Common myeloid progenitor, CD34-positive (primary cell): Measurements from ENCODE around the gene COMT.
"Not testable (repeated sequence)": the region's sequence is repeated elsewhere in the genome, so short reads cannot be mapped to it uniquely, and the experiment has no call there.

Source experiments
- CTCF ChIA-PET: fragments of 350-600 bp; sonication (Branson Sonifier 250); formaldehyde crosslinking; loops from one replicate; lab custom pipeline; 2021; ENCODE audit warnings: antibody characterized with exemption; lab: Charles Lee
- POLR2A ChIA-PET: fragments of 350-600 bp; sonication (Branson Sonifier 250); formaldehyde crosslinking; loops from one replicate; lab custom pipeline; 2021; ENCODE audit warnings: antibody characterized with exemption; lab: Charles Lee
- DNase-seq, 3 donors: peaks; one replicate each; pipeline versions ENCODE4 v3.0.0 to v3.0.0-alpha.2; 2013
- H3K27ac ChIP-seq, 2 experiments: 1 replicate in 1 of 2; 2 replicates in 1 of 2; pipeline ENCODE4 v1.7.0; 2013; ENCODE audit warnings: inconsistent platforms in 2 of 2, low read length in 2 of 2, mild to moderate bottlenecking in 2 of 2, low read depth in 1 of 2, moderate library complexity in 1 of 2; ENCODE audit not compliant: severe bottlenecking in 2 of 2, insufficient read depth in 1 of 2, poor library complexity in 1 of 2
- H3K27me3 ChIP-seq, 5 experiments: replicated peaks in 2 of 5; 1 replicate in 3 of 5; 2 replicates in 2 of 5; pipeline versions ENCODE4 v1.6.1 to v1.7.0; 2013; ENCODE audit warnings: low read length in 4 of 5, mild to moderate bottlenecking in 2 of 5, moderate library complexity in 2 of 5, inconsistent platforms in 1 of 5; ENCODE audit not compliant: insufficient read depth in 5 of 5, control insufficient read depth in 4 of 5
- H3K36me3 ChIP-seq, 4 experiments: 1 replicate in 2 of 4; 2 replicates in 2 of 4; pipeline versions ENCODE4 v1.6.1 to v1.7.0; 2013; ENCODE audit warnings: low read length in 3 of 4, control low read depth in 1 of 4, mild to moderate bottlenecking in 1 of 4; ENCODE audit not compliant: control insufficient read depth in 4 of 4, insufficient read depth in 4 of 4
- H3K4me1 ChIP-seq, 4 experiments: 1 replicate in 3 of 4; 2 replicates in 1 of 4; pipeline versions ENCODE4 v1.6.1 to v1.7.1; 2013; ENCODE audit warnings: low read length in 3 of 4, mild to moderate bottlenecking in 3 of 4, control low read depth in 1 of 4, inconsistent platforms in 1 of 4, moderate library complexity in 1 of 4; ENCODE audit not compliant: control insufficient read depth in 4 of 4, insufficient read depth in 4 of 4; ENCODE audit errors: control extremely low read depth in 1 of 4
- H3K4me3 ChIP-seq, 7 experiments: 1 replicate in 4 of 7; 2 replicates in 3 of 7; pipeline versions ENCODE4 v1.5.1 to v1.7.0; 2013; ENCODE audit warnings: mild to moderate bottlenecking in 7 of 7, low read length in 6 of 7, moderate library complexity in 6 of 7, inconsistent platforms in 2 of 7, low read depth in 2 of 7, control low read depth in 1 of 7; ENCODE audit not compliant: insufficient read depth in 4 of 7, control insufficient read depth in 1 of 7; ENCODE audit errors: extremely low read depth in 1 of 7
- H3K9me3 ChIP-seq, 5 experiments: 1 replicate in 4 of 5; 2 replicates in 1 of 5; pipeline versions ENCODE4 v1.6.1 to v1.7.1; 2013; ENCODE audit warnings: low read length in 4 of 5, mild to moderate bottlenecking in 2 of 5, inconsistent platforms in 1 of 5, low read depth in 1 of 5, moderate library complexity in 1 of 5; ENCODE audit not compliant: control insufficient read depth in 4 of 5, insufficient read depth in 2 of 5; ENCODE audit errors: control extremely low read depth in 1 of 5
- WGBS: methylation state at CpG from one replicate; pipeline ENCODE4 v1.1.5; 2013; ENCODE audit not compliant: insufficient coverage; 5-methylcytosine and 5-hydroxymethylcytosine counted together

The COMT gene

DNA sequence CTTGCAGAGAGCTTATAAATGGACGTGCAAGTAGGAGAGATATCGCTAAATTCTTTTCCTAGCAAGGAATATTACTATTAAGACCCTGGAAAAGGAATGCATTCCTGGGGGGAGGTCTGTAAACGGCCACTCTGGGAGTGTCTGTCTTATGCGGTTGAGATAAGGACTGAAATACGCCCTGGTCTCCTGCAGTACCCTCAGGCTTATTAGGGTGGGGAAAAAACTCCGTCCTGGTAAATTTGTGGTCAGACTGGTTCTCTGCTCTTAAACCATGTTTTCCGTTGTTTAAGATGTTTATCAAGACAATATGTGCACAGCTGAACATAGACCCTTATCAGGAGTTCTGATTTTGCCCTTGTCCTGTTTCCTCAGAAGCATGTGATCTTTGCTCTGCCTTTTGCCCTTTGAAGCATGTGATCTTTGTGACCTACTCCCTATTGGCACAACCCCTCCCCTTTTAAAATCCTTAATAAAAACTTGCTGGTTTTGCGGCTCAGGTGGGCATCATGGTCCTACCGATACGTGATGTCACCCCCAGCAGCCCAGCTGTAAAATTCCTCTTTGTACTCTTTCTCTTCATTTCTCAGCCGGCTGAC, 6.4 kb upstream of the COMT start:
- Histone ChIP-seq H3K4me1 (peaks cover 0 to 14% (median 11%) of the 10 kb centered on the region in 4 experiments), H3K9me3 (peaks cover 0 to 10% (median 2%) of the 10 kb centered on the region in 5 experiments)
- H3K27me3 ChIP-seq, H3K36me3 ChIP-seq, DNase-seq, H3K4me3 ChIP-seq, H3K27ac ChIP-seq: not testable (repeated sequence)
- CTCF ChIA-PET, result interaction anchor here (2.4 kb wide), 1 partner anchor 13 kb away, joined by 5 read pairs; no protein-coding TSS in a partner anchor
- 82% methylated on average over 9 of the region's 11 CpGs for WGBS
- POLR2A ChIA-PET, result interaction anchor here (0.7 kb wide), 1 partner anchor 12 kb away, joined by 3 read pairs; no protein-coding TSS in a partner anchor

DNA sequence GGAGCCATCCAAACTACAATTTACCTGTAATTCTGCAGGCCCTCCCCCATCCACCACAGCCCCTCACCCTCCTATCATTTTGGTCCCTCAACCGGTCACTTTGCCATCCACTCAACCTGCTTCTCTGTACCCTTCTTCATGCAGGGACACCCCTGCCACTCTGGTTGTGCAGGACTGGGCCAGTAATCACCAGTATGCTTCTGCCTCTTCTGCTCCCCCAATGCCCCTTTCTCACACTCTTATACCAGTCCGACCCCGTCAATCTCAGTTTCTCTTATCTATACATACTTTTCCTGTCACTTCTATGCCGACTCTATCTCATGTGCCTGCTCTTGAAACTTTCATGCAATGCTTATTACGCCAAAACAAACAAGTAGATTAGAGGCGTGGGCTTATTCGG, 5.1 kb upstream of the COMT start:
- Histone ChIP-seq H3K9me3 (peaks cover 0 to 10% (median 2%) of the 10 kb centered on the region in 5 experiments), H3K27ac (no peak overlapping the region), H3K4me3 (no peak overlapping the region), H3K4me1 (peaks cover 3 to 25% (median 21%) of the 10 kb centered on the region in 4 experiments), H3K36me3 (peaks cover 0 to 6% (median 2%) of the 10 kb centered on the region in 4 experiments), H3K27me3 (no peaks in the 10 kb centered on the region)
- POLR2A ChIA-PET, result no interaction called here
- WGBS, result 97% methylated on average over 7 of the region's 7 CpGs
- CTCF ChIA-PET, result interaction anchor here (1.1 to 1.3 kb wide), 2 partner anchors 11 to 26 kb away, joined by 3 to 4 read pairs; no protein-coding TSS in a partner anchor
- DNase-seq, result no peak

DNA sequence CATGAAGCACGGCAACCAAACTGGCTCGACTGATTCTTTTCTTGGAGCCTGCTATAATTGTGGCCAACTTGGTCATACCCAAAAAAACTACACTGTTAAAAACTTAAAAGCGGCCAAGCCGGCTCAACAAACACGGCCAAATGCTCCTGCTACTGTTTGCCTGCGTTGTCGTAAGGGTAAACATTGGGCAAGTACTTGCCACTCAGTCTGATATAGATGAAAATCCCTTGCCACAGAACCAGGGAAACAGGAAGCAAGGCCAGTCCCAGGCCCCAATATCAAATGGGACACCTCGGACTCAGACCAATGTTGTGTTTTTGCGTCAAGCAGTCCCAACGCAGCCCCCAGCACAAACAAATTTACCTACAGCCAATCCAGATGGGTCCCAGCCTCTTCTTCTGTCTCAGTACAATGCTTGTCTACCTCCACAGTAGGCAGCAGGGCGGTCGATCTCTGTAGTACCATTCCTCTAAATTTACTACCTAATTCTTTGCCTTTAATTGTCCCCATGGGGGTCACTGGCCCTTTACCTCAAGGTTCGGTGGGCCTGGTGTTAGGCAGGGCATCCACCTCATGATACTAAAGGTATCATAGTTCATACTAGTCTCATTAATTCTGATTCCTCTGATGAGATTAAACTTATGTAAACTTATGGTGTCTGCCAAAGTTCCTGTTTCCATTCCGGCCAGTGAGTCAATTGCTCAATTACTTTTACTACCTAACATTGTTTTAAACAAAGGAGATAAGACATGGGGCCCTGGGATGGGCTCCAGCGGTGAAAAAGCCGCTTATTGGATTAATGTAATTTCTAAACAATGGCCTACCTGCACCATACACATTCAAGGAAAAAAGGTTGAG, 3.7 kb upstream of the COMT start:
- no peak overlapping the region for H3K4me3 ChIP-seq
- no peak overlapping the region for H3K27ac ChIP-seq
- no peak for DNase-seq
- peaks cover 3 to 27% (median 20%) of the 10 kb centered on the region in 4 experiments for H3K4me1 ChIP-seq
- ChIA-PET CTCF (interaction anchor here (0.8 to 1.3 kb wide), 3 partner anchors 9 to 28 kb away, joined by 3 to 4 read pairs (median 3); no protein-coding TSS in a partner anchor), POLR2A (no interaction called here)
- 97% methylated on average over 13 of the region's 16 CpGs for WGBS
- H3K36me3 ChIP-seq, result peaks cover 0 to 6% (median 2%) of the 10 kb centered on the region in 4 experiments
- H3K27me3 ChIP-seq, result no peaks in the 10 kb centered on the region
- peaks cover 0 to 10% (median 2%) of the 10 kb centered on the region in 5 experiments for H3K9me3 ChIP-seq

DNA sequence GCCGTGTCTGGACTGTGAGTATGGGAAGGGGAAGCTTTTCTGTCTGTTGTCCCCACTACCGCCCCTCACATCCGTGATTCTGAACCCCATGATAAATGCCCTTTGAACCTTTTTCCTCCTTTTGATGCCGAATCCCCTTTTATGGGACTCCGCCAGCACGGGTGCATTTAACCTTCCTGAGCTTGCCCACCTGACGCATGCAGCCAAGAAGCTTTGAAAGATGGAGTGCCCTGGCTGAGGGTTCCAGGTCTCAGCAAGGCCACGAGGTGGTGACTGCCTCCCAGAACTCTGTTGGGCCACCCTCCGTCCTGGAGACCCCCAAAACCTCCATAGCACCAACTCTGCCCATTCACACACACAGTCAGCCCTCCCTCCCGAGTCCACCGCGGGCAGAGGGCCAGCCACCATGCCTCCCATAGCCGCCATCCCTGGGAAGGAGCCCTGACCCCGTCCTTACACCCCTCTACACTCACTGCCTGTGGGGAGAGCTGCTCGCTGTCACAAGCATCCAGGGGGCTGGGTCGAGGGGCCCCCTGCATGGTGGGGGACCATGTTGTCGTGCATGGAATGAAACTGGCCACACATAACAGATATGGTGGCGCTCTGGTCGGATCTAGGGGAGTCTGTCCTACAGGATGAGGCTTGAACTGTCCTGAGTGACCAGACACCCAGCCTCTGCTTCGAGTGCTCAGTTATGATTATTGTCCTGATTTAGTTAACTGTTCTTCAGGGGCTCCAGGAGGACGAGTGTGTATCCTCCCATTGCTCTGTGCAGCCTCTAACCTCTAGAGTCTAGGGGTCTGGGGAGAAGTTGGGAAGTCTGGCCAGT, 822 bp upstream of the COMT start:
- H3K27ac ChIP-seq, result peak overlapping the region; percentile 82 to 98
- POLR2A ChIA-PET, result interaction anchor here (0.6 to 1.5 kb wide), 2 partner anchors 7 to 8 kb away, joined by 3 read pairs; no protein-coding TSS in a partner anchor
- H3K4me3 ChIP-seq, result peak overlapping the region; percentile 61 to 91 (median 88)
- peaks cover 0 to 6% (median 2%) of the 10 kb centered on the region in 4 experiments for H3K36me3 ChIP-seq
- 67% methylated on average over 14 of the region's 21 CpGs for WGBS
- H3K27me3 ChIP-seq, result no peaks in the 10 kb centered on the region
- H3K9me3 ChIP-seq, result peaks cover 0 to 8% (median 0%) of the 10 kb centered on the region in 5 experiments
- H3K4me1 ChIP-seq, result peaks cover 7 to 34% (median 29%) of the 10 kb centered on the region in 4 experiments
- CTCF ChIA-PET, result interaction anchor here (1.2 to 3.8 kb wide), 2 partner anchors 13 to 211 kb away, joined by 3 to 21 read pairs; no protein-coding TSS in a partner anchor
- no peak for DNase-seq

DNA sequence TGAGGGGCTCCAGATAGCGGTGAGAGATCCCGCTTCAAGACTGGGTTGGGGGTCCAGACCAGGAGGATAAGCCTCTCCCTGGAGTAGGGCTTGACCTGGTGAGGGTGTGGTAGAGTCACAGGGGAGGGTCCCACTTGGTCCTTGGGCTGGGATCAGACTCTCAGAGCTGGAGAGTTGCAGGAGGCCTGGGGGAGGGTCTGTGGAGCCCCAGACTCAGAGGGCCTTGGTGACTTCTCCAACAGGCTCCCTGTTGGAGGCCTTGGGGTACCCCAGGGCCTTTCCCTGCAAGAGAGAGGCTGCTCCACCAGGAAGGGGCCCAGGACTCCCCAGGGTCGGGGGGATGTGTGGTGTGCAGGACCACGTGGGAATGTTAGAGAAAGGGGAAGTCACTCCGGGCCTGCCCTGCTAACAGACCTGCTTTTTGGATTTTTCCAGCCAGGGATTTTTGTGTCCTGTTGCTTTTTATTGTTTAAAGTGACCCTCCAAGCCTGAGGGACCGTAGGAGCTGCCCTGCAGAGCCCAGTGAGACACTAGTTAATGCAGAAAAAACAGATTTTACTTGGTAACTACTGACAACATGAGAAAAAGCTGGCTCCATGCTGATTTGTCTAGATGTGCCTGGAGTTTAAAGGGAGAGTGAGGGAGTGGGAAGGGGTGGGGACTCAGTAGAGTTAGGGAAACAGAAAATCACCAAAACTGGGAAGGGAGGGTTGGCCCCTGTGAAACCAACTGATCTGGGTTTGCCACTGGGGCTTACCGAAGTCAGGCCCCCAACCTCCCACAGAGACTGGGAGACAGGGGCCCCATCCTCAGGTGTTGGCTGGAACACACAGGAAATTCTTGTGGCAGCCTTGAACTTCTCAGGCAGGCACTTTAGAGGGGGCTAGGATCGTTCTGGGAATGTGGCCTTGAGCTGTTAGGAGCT, 847 bp downstream of the COMT start:
- POLR2A ChIA-PET, result interaction anchor here (0.7 to 1.5 kb wide), 2 partner anchors 9 to 212 kb away, joined by 3 read pairs; no protein-coding TSS in a partner anchor
- no peaks in the 10 kb centered on the region for H3K27me3 ChIP-seq
- H3K27ac ChIP-seq, result peak overlapping the region; percentile 82 to 98
- peaks cover 0 to 4% (median 3%) of the 10 kb centered on the region in 4 experiments for H3K36me3 ChIP-seq
- H3K9me3 ChIP-seq, result no peaks in the 10 kb centered on the region
- CTCF ChIA-PET, result interaction anchor here (0.8 to 3.8 kb wide), 5 partner anchors 11 to 222 kb away, joined by 3 to 21 read pairs (median 4); no protein-coding TSS in a partner anchor
- peaks cover 8 to 36% (median 32%) of the 10 kb centered on the region in 4 experiments for H3K4me1 ChIP-seq
- WGBS, result 0% methylated on average over 4 of the region's 8 CpGs
- peak in 2 of 3 donors; percentile 57 to 77 for DNase-seq
- peak overlapping the region; percentile 61 to 91 (median 88) for H3K4me3 ChIP-seq
